OCI-LY7 (cell line): Measurements from ENCODE around the gene CCDC51. TPM values are rescaled to one million over a fixed set of nuclear protein-coding genes. Genes with fewer than 3 reads are reported as not detected.

Source experiments
- BruUV-seq: library from RNA; stranded (reverse); fragments of 400-500 nt; replicated peaks from 2 replicates; lab custom pipeline; 2021; lab: Mats Ljungman, UMichigan
- CTCF ChIA-PET: fragments of 300-600 bp; sonication (Branson Sonifier 250); formaldehyde crosslinking; loops from one replicate; lab custom pipeline; 2022; ENCODE audit warnings: antibody characterized with exemption; ENCODE audit not compliant: unreplicated experiment; lab: Charles Lee
- POLR2A ChIA-PET: fragments of 300-600 bp; sonication (Branson Sonifier 250); formaldehyde crosslinking; loops from one replicate; lab custom pipeline; 2022; ENCODE audit warnings: antibody characterized with exemption; lab: Charles Lee
- DNase-seq: peaks from one replicate; pipeline ENCODE4 v3.0.0-alpha.2; 2015; ENCODE audit warnings: low spot score
- H2AFZ ChIP-seq: fragments of 200-600 bp; sonication (generic), shearing (Covaris generic); 2 replicates; pipeline ENCODE4 v1.6.1; 2014; ENCODE audit warnings: mild to moderate bottlenecking, antibody characterized with exemption, low read length, moderate library complexity
- H3K27ac ChIP-seq: fragments of 200-600 bp; sonication (generic); 2 replicates; pipeline ENCODE4 v1.5.1; 2014; ENCODE audit warnings: mixed run types, low read depth, mild to moderate bottlenecking, moderate library complexity, low read length, inconsistent platforms; ENCODE audit not compliant: poor library complexity, severe bottlenecking
- H3K36me3 ChIP-seq: fragments of 200-600 bp; sonication (generic); 2 replicates; pipeline ENCODE4 v1.6.1; 2014; ENCODE audit warnings: mild to moderate bottlenecking, antibody characterized with exemption, low read length, moderate library complexity, mixed read lengths; ENCODE audit not compliant: insufficient read depth
- H3K4me1 ChIP-seq: fragments of 200-600 bp; sonication (generic); 2 replicates; pipeline ENCODE4 v1.5.1; 2014; ENCODE audit warnings: mild to moderate bottlenecking, low read length; ENCODE audit not compliant: insufficient read depth, poor library complexity, severe bottlenecking
- H3K4me2 ChIP-seq: fragments of 200-600 bp; sonication (generic); 2 replicates; pipeline ENCODE4 v1.6.1; 2014; ENCODE audit warnings: mild to moderate bottlenecking, low read length
- H3K4me3 ChIP-seq: fragments of 200-600 bp; sonication (generic); 2 replicates; pipeline ENCODE4 v1.5.1; 2014; ENCODE audit warnings: mild to moderate bottlenecking, low read depth, low read length; ENCODE audit not compliant: poor library complexity, severe bottlenecking
- H3K79me2 ChIP-seq: fragments of 200-600 bp; sonication (generic); 2 replicates; pipeline ENCODE4 v1.6.1; 2016; ENCODE audit warnings: low read depth, mild to moderate bottlenecking, low read length, moderate library complexity, mixed read lengths; ENCODE audit not compliant: insufficient read depth
- H3K9me2 ChIP-seq: fragments of 200-600 bp; sonication (generic); 2 replicates; pipeline ENCODE4 v1.6.1; 2016; ENCODE audit warnings: mild to moderate bottlenecking, low read length, mixed read lengths; ENCODE audit not compliant: insufficient read depth
- H3K9me3 ChIP-seq: fragments of 200-600 bp; sonication (generic); 2 replicates; pipeline ENCODE4 v1.6.1; 2014; ENCODE audit warnings: mild to moderate bottlenecking, mixed run types, low read length, mixed read lengths
- H4K20me1 ChIP-seq: fragments of 200-600 bp; sonication (generic); 2 replicates; pipeline ENCODE4 v1.6.1; 2014; ENCODE audit warnings: mild to moderate bottlenecking, antibody characterized with exemption, low read length, moderate library complexity, mixed read lengths; ENCODE audit not compliant: insufficient read depth
- CTCF ChIP-seq: fragments of 200-600 bp; sonication (generic); conservative IDR thresholded peaks from 2 replicates; pipeline ENCODE4 v1.5.1; 2014; ENCODE audit warnings: mild to moderate bottlenecking, antibody characterized with exemption, low read length, moderate library complexity, mixed read lengths
- EZH2phosphoT487 ChIP-seq: fragments of 200-600 bp; sonication (generic); IDR thresholded peaks from 2 replicates; pipeline ENCODE4 v1.6.1; 2018; ENCODE audit warnings: low read depth, borderline replicate concordance, mild to moderate bottlenecking, mixed run types, antibody characterized with exemption, low read length, moderate library complexity, mixed read lengths
- intact Hi-C: fragments of 100-400 bp; cut with micrococcal nuclease; formaldehyde crosslinking; loops from one replicate; pipeline ENCODE4 v1.10.0; 2022; ENCODE audit not compliant: unreplicated experiment
- total RNA-seq, 2 experiments: library from RNA; depleted of rRNA in 1 of 2; stranded (reverse); fragments of >200 nt in 1 of 2; shearing (Covaris generic) in 1 of 2; gene quantifications; 2 replicates each; pipeline ENCODE4 v1.2.3, GENCODE V29; 2014 to 2022

The CCDC51 gene
- total RNA-seq, 2 experiments from 2014 or later = 23.0 to 24.9 TPM

DNA sequence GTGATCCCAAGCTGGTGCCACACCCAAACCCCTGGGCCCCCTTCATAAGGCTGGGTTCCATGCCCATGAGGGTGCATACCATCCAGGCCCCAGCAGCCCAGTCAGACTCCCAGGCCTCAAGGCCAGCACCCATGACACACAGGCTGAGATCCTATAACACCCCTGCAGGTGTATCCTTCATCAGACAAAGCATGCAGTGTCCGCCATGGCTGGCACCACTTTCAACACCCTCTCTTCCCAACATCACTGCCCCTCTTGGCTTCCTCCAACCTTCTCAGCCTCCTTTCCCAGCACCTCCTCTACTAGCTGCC, 3.5 kb downstream of the CCDC51 start:
- Histone ChIP-seq H3K9me2 (no peaks in the 10 kb centered on the region), H3K4me2 (peak overlapping the region; percentile 74), H3K4me3 (no peak overlapping the region), H3K79me2 (peaks cover 25% of the 10 kb centered on the region), H3K9me3 (no peaks in the 10 kb centered on the region), H2AFZ (no peak overlapping the region; the same call in 1 of the 2 replicates), H3K36me3 (peaks cover 41% of the 10 kb centered on the region), H3K27ac (peak overlapping the region; percentile 41), H3K4me1 (peaks cover 43% of the 10 kb centered on the region), H4K20me1 (peaks cover 9% of the 10 kb centered on the region)
- CTCF ChIA-PET = interaction anchor here (0.5 to 1.9 kb wide), 36 partner anchors 10 to 915 kb away, joined by 3 to 31 read pairs (median 3); partner anchors contain the start of genes ATRIP, CELSR3, PFKFB4 and ZNF589
- BruUV-seq = no TSS peak
- peak; percentile 26 for DNase-seq
- POLR2A ChIA-PET = interaction anchor here (0.6 to 1.5 kb wide), 6 partner anchors 9 to 246 kb away, joined by 3 to 6 read pairs (median 3); partner anchors contain the start of gene ATRIP
- no peak for TF ChIP-seq CTCF
- no peak for TF ChIP-seq EZH2phosphoT487
- intact Hi-C loops = loop anchor here (1.0 to 10.0 kb wide), 6 partner anchors 35 to 242 kb away; partner anchors contain the start of gene NME6

- DNase-seq = peak; percentile 88
- BruUV-seq = no TSS peak
- Histone ChIP-seq H3K27ac (peak overlapping the region; percentile 41), H3K4me2 (peak overlapping the region; percentile 74), H3K4me3 (no peak overlapping the region), H3K79me2 (peaks cover 20% of the 10 kb centered on the region), H3K9me2 (no peaks in the 10 kb centered on the region), H4K20me1 (peaks cover 7% of the 10 kb centered on the region; the same call in 1 of the 2 replicates), H2AFZ (no peak overlapping the region; the same call in 1 of the 2 replicates), H3K9me3 (no peaks in the 10 kb centered on the region), H3K36me3 (peaks cover 42% of the 10 kb centered on the region; the same call in 1 of the 2 replicates), H3K4me1 (peaks cover 40% of the 10 kb centered on the region)
- intact Hi-C loops = loop anchor here (1.0 to 10.0 kb wide), 6 partner anchors 35 to 242 kb away; partner anchors contain the start of gene NME6
- ChIA-PET CTCF (interaction anchor here (0.5 to 1.9 kb wide), 37 partner anchors 10 to 915 kb away, joined by 3 to 31 read pairs (median 3); partner anchors contain the start of genes ATRIP, CELSR3, PFKFB4 and ZNF589), POLR2A (interaction anchor here (0.6 to 1.5 kb wide), 8 partner anchors 10 to 246 kb away, joined by 3 to 6 read pairs (median 3); partner anchors contain the start of gene ATRIP)
- TF ChIP-seq CTCF (peak; percentile 100), EZH2phosphoT487 (no peak)
These were observed 4.0 kb downstream of the CCDC51 start for GRCh38 chr3:48435774-48436476.
